ENCODE results near the gene FLOT2.
A peak's percentile ranks its signal among the peaks of the same experiment; 100 is the strongest.
"Not testable (repeated sequence)": the region's sequence is repeated elsewhere in the genome, so short reads cannot be mapped to it uniquely, and the experiment has no call there.

FLOT2 gene

GRCh38 chr17:28849281-28849680, 48.3 kb downstream of the FLOT2 start:
- no peak for DNase-seq

GRCh38 chr17:28848667-28849066, 48.9 kb downstream of the FLOT2 start:
- DNase-seq: not testable (repeated sequence)

GRCh38 chr17:28846699-28847098, 50.8 kb downstream of the FLOT2 start:
- not testable (repeated sequence) for DNase-seq

GRCh38 chr17:28846231-28846630, 51.3 kb downstream of the FLOT2 start:
- DNase-seq: no peak

- no peak for DNase-seq
These were observed 53.8 kb downstream of the FLOT2 start for GRCh38 chr17:28843816-28844148.

GRCh38 chr17:28842282-28843012, 55.1 kb downstream of the FLOT2 start, which contains the start of gene FAM222B:
FAM222B (minus strand) TSS chr17:28842790; CDS start chr17:28766667, 76,123 bp downstream.
- peak in 55 of 56 donors; percentile 13 to 87 (median 71) for DNase-seq

GRCh38 chr17:28841901-28842281, 55.6 kb downstream of the FLOT2 start:
- no peak for DNase-seq

GRCh38 chr17:28839221-28839620, 58.3 kb downstream of the FLOT2 start:
- DNase-seq: no peak

GRCh38 chr17:28836541-28836940, 61.0 kb downstream of the FLOT2 start:
- DNase-seq: not testable (repeated sequence)

GRCh38 chr17:28834420-28834819, 63.1 kb downstream of the FLOT2 start:
- DNase-seq: no peak
